ENCODE measurements around the gene RGMA. TPM values are rescaled to one million over a fixed set of nuclear protein-coding genes. Genes with fewer than 3 reads are reported as not detected.
A peak's percentile ranks its signal among the peaks of the same experiment; 100 is the strongest.
"Not testable (repeated sequence)": the region's sequence is repeated elsewhere in the genome, so short reads cannot be mapped to it uniquely, and the experiment has no call there.

The RGMA gene
- total RNA-seq, 1 experiment from 2014 or later, result not detected

DNA sequence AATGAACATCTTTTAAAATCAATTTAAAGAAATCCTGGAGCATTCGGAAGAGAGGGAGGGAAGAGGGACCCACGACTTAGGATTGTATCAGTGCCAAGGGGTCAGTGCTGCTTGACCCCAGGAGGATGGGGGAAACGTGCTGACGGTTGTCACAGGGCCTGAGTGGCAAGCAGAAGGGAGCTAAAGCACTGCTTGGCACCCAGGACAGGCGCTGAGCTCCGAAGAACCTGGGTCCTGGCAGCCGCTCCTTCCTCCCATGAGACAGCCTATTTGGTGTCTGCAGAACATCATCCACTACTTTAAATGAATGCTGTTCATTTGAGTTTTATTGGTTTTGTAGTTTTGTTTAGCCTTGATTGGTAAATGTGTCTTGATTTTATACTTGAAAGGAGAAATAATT, 54.5 kb downstream of the RGMA start:
- DNase-seq (ENCODE audit: low read depth), result no peak

GRCh38 chr15:93033434-93034045, 55.5 kb downstream of the RGMA start:
- DNase-seq (ENCODE audit: low read depth), result no peak

DNA sequence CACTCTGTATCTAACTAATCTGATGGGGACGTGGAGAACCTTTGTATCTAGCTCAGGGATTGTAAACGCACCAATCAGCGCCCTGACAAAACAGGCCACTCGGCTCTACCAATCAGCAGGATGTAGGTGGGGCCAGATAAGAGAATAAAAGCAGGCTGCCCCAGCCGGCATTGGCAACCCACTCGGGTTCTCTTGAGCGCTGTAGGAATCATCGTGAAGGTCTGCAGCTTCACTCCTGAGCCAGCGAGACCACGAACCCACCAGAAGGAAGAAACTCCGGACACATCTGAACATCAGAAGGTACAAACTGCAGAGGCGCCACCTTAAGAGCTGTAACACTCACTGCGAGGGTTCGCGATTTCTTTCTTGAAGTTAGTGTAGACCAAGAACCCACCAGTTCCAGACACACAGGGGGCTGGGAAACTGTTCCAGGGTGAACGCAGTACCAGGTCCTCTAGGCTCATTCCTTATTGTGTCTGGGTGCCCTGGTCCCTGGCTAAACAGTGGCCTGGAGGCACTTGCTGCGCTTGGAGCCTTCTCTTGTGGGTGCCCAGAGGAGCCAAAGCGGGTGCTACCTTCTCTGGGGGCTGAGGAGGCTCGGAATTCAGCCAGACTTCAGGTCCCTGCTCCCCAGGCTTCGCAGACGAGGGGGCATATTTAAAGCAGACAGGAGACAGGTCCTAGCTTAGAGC, 56.4 kb downstream of the RGMA start:
- DNase-seq (ENCODE audit: low read depth), result not testable (repeated sequence)

GRCh38 chr15:93031557-93032384, 57.2 kb downstream of the RGMA start:
- DNase-seq (ENCODE audit: low read depth), result not testable (repeated sequence)

DNA sequence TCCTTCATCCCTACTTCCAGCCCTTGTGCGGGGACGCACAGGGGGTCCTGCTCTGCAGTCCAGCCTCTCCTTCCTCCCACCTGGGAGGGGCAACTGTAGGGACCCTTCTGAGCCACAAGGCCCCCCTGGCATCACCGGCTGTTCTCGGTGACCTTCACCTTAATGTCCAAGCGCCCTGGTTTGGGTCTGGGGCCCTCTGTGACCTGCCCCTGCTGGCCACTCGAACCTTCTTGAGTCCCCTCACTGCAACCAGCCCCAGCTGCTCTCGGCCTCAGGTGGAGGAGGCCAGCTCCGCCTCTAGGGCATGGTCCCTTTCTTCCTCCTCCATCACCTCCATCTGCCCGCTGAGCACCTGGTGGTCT, 57.9 kb downstream of the RGMA start:
- DNase-seq (ENCODE audit: low read depth), result no peak

GRCh38 chr15:93030430-93031102, 58.4 kb downstream of the RGMA start:
- DNase-seq (ENCODE audit: low read depth), result peak; percentile 65

DNA sequence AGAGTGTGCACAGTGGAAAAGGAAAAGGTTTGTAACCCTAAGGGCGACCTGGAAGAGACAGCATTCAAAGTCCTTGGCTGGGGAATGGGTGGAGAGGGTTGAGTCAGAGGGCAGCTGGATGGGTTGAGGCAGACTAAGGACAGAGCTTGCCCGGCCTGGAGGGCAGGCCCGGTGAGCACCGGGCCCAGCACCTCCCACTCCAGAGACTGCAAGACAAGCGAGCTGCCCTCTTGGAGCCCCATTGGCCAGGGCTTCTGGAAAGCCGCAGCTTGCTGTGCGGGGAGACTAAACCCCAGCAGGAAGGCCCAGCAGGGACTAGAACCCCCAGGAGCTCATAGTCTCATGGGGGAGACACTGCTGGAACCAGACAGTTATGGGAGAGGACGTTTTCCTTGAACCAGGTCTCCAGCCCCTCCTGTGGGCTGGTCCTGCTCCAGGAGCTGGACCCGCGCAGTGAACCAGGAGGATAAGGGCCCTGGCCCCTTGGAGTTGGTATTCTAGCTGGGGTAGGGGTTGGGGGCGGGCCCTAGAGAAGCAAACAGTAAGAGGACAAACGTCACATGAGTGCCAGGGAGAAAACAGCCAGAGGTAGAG, 59.1 kb downstream of the RGMA start:
- no peak for DNase-seq (ENCODE audit: low read depth)

GRCh38 chr15:93029214-93029835, 59.7 kb downstream of the RGMA start:
- DNase-seq (ENCODE audit: low read depth), result no peak

DNA sequence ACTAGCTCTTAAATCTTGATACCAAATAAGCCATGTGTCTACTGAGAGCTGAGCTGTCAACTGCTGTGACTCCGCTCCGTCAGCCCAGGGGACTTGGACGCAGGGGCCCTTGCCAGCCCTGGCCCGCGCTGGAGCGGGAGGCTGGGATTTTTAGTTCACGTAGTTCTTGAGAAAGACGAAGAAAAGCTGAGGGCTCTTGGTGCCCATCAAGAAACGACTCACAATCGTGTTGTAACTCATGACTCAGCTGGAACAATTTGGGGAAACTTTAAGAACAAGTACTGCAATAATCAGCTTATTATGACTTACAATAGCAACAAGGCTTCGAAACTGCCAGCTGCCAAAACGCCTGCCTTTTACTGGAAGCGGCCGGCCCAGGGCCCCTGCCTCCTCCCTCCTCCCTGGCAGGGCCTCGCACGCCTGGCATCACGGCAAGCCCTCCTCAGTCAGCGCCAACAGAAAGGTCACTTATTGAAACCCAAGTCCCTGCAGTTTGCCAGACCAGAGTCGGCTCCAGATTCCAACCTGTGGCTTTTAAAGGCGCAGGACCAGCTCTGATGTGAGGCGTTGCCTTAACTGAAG, 60.3 kb downstream of the RGMA start:
- DNase-seq (ENCODE audit: low read depth), result no peak

GRCh38 chr15:93028111-93028631, 60.8 kb downstream of the RGMA start:
- DNase-seq (ENCODE audit: low read depth), result no peak

DNA sequence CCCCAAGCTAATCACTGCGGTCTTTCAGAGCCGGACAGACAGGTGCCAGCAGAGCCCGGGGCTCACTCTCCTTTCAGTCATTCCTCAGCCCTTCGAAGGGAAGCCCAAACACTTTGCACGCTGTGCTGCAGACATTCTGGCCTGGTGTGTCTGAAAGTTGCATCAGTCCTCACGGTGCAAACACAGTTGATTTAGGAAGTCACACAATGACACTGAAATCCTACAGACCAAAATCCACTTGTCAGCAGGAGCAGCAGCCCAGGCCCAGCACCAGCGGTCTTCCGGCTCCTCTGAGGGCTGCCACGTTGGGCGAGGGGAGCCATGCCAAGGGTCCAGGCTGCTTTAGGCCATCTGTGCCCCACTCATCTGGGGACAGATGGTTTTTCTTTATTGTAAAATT, 61.6 kb downstream of the RGMA start:
- no peak for DNase-seq (ENCODE audit: low read depth)

- no peak for DNase-seq (ENCODE audit: low read depth)
Measured at GRCh38 chr15:93026380-93026817, 62.6 kb downstream of the RGMA start.

- no peak for DNase-seq (ENCODE audit: low read depth)
Measured at GRCh38 chr15:93025625-93025982, 63.4 kb downstream of the RGMA start.

DNA sequence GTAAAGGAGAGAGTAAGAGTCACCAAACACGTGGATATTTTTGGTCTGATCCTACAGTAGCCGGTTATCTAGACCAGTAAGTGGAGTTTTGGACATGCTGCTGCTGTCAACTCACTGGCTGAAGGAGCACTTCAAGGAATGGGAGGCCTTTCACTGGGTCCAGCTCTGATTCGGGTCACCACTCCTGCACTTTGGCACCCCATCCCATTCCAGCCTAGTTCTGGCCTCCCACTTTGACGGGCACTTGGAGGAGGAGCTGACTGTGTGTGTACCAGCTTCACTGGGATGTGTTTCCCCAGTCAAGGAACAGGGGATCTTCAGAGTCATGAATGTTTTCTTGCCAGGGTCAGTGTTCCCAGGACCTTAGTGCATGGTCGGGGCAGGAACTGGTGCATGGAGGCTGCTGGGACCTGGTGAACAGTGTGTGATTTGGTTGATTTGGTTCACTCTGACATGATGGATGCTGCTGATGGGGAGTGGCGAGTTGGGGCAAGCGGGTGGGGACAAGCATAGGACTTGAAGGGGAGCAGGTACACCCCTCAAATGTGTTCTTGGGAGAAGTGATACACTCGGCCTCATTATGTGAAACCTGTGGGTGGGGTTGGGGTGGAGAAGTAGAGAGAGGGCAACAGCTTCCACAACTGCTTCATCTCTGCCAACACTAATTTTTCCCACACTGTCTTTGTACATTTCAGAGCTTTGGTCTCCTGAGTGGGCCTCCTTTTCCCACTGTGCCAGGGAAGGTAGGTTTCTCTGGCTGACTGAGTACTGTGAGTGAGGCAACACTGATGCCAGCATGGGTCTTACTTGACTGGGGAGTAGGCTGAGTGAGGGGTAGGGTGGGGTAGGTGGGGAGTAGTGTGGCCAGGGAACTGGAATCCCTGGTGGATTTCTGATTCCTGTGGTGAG, 64.0 kb downstream of the RGMA start:
- no peak for DNase-seq (ENCODE audit: low read depth)

DNA sequence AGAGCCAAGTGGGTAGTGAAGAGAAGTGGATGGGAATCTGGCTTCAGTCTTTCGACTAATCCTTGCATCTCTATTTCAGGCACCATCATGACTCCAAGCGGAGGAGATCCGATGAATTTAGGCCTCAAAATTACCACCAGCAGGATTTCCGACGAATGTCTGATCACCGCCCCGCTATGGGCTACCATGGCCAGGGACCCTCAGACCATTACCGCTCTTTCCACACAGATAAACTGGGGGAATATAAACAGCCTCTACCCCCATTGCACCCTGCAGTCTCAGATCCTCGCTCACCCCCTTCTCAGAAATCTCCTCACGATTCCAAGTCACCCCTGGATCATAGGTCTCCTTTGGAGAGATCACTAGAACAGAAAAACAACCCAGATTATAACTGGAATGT, 64.7 kb downstream of the RGMA start:
- no peak for DNase-seq (ENCODE audit: low read depth)

DNA sequence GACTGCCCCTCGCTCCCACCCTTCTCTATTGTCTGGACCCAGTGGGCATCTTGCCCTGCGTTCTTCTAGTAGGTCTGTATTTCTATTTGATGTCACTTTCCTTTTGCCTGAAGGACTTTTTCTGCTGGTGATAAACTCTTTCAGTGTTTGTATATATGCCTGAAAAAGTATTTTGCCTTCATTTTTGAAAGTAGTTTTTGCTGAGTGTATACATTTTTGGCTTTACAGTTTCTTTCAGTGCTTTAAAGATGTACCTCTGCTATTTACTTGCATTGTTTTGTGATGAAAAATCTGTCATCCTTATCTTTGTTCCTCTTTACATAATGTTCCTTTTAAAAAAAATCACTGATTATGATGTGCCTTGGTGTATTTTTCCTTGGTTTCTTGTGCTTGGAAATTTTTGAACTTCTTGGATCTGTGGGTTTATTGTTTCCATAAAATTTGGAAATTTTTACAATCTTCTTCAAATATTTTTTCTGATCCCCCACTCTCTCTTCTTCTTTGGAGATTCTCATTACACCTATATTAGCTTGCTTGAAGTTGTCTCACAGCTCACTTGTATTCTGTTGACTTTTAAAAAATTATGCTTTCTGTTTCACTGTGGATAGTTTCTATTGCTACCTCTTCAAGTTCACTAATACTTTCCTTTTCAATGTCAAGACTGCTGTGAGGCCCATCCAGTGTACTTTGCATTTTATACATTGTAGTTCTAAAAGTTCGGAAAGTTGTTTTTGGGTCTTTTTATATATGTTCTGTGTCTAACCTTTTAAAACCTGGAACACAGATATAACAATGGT, 67.8 kb downstream of the RGMA start:
- no peak for DNase-seq (ENCODE audit: low read depth)

- no peak for DNase-seq (ENCODE audit: low read depth)
Measured at GRCh38 chr15:93019971-93020370, 69.0 kb downstream of the RGMA start.

GRCh38 chr15:93019090-93019489, 69.9 kb downstream of the RGMA start:
- no peak for DNase-seq (ENCODE audit: low read depth)

- no peak for DNase-seq (ENCODE audit: low read depth)
Measured at GRCh38 chr15:93018574-93018973, 70.4 kb downstream of the RGMA start.

All from Daoy (cell line).